GM23338 (cell line): ENCODE results near the gene MTR. TPM values are rescaled to one million over a fixed set of nuclear protein-coding genes. Genes with fewer than 3 reads are reported as not detected.
"Not testable (repeated sequence)": the region's sequence is repeated elsewhere in the genome, so short reads cannot be mapped to it uniquely, and the experiment has no call there.

Experiments
- ATAC-seq: fragments of 200-7000 bp; cut with Tn5 transposase; 3 replicates; pipeline ENCODE4 v1.9.1; 2020
- DNase-seq: peaks from one replicate; pipeline ENCODE4 v3.0.0-alpha.2; 2015; ENCODE audit warnings: low spot score
- H2AFZ ChIP-seq: fragments of 200-600 bp; sonication (generic); 2 replicates; pipeline ENCODE4 v1.8.0; 2016; ENCODE audit warnings: antibody characterized with exemption, mild to moderate bottlenecking, moderate library complexity
- H3F3A ChIP-seq: fragments of 200-600 bp; sonication (generic); replicated peaks from 2 replicates; pipeline ENCODE4 v1.8.0; 2017; ENCODE audit warnings: antibody characterized with exemption, mixed run types, low read depth
- H3K27ac ChIP-seq: fragments of 200-600 bp; sonication (generic); 2 replicates; pipeline ENCODE4 v1.6.1; 2016; ENCODE audit warnings: low read depth
- H3K27me3 ChIP-seq: fragments of 200-600 bp; sonication (generic); 2 replicates; pipeline ENCODE4 v1.8.0; 2016; ENCODE audit warnings: mild to moderate bottlenecking, mixed run types, moderate library complexity; ENCODE audit not compliant: insufficient read depth
- H3K36me3 ChIP-seq: fragments of 200-600 bp; sonication (generic); 2 replicates; pipeline ENCODE4 v1.8.0; 2016; ENCODE audit warnings: mild to moderate bottlenecking; ENCODE audit not compliant: insufficient read depth
- H3K4me1 ChIP-seq: fragments of 200-600 bp; sonication (generic); 2 replicates; pipeline ENCODE4 v1.8.0; 2016; ENCODE audit warnings: mild to moderate bottlenecking, moderate library complexity; ENCODE audit not compliant: insufficient read depth
- H3K4me2 ChIP-seq: fragments of 200-600 bp; sonication (generic); 2 replicates; pipeline ENCODE4 v1.7.1; 2017; ENCODE audit warnings: mixed run types
- H3K4me3 ChIP-seq: fragments of 200-600 bp; sonication (generic); 2 replicates; pipeline ENCODE4 v1.6.1; 2016; ENCODE audit warnings: mixed run types
- H3K79me2 ChIP-seq: fragments of 200-600 bp; sonication (generic); replicated peaks from 2 replicates; pipeline ENCODE4 v1.8.0; 2017; ENCODE audit warnings: mild to moderate bottlenecking; ENCODE audit not compliant: insufficient read depth
- H3K9me2 ChIP-seq: fragments of 200-600 bp; sonication (generic); 2 replicates; pipeline ENCODE4 v1.8.0; 2017; ENCODE audit not compliant: insufficient read depth
- H4K20me1 ChIP-seq: fragments of 200-600 bp; sonication (generic); replicated peaks from 2 replicates; pipeline ENCODE4 v1.8.0; 2017; ENCODE audit warnings: mild to moderate bottlenecking; ENCODE audit not compliant: insufficient read depth
- H3K27ac Mint-ChIP-seq: 2 replicates; pipeline ENCODE4 v1.8.0; 2020; ENCODE audit warnings: inconsistent platforms, mild to moderate bottlenecking, moderate library complexity, mixed read lengths
- H3K27me3 Mint-ChIP-seq: 3 replicates; pipeline ENCODE4 v1.8.0; 2022; ENCODE audit warnings: low read depth, mild to moderate bottlenecking, moderate library complexity, mixed read lengths, inconsistent platforms; ENCODE audit not compliant: insufficient read depth, poor library complexity
- H3K36me3 Mint-ChIP-seq: 3 replicates; pipeline ENCODE4 v1.8.0; 2021; ENCODE audit warnings: low read depth, mild to moderate bottlenecking, inconsistent platforms, moderate library complexity, mixed read lengths
- H3K4me1 Mint-ChIP-seq: 3 replicates; pipeline ENCODE4 v1.8.0; 2020; ENCODE audit warnings: mild to moderate bottlenecking, inconsistent platforms, mixed read lengths
- H3K4me3 Mint-ChIP-seq: 3 replicates; pipeline ENCODE4 v1.8.0; 2021; ENCODE audit warnings: moderate library complexity, mild to moderate bottlenecking, inconsistent platforms, mixed read lengths
- H3K9me3 Mint-ChIP-seq: 3 replicates; pipeline ENCODE4 v1.8.0; 2020; ENCODE audit warnings: moderate library complexity, mild to moderate bottlenecking, inconsistent platforms, mixed read lengths
- CREB1 ChIP-seq: fragments of 250-450 bp; sonication (Bioruptor Pico); IDR thresholded peaks from 2 replicates; pipeline ENCODE4 v1.5.0; 2020; ENCODE audit warnings: low read depth, mild to moderate bottlenecking, moderate library complexity
- EZH2phosphoT487 ChIP-seq: fragments of 200-600 bp; sonication (generic); IDR thresholded peaks from one replicate; pipeline ENCODE4 v1.8.1; 2018; ENCODE audit warnings: antibody characterized with exemption; ENCODE audit not compliant: unreplicated experiment
- JUNB ChIP-seq: IDR thresholded peaks from one replicate; pipeline ENCODE4 v1.6.1; 2016; ENCODE audit warnings: antibody characterized with exemption; ENCODE audit not compliant: unreplicated experiment
- NANOG ChIP-seq: IDR thresholded peaks from 2 replicates; pipeline ENCODE4 v1.6.1; 2016; ENCODE audit warnings: antibody characterized with exemption, borderline replicate concordance
- REST ChIP-seq: IDR thresholded peaks from one replicate; pipeline ENCODE4 v1.6.1; 2018; ENCODE audit warnings: antibody characterized with exemption; ENCODE audit not compliant: unreplicated experiment
- ZNF331 ChIP-seq: fragments of 250-450 bp; sonication (Bioruptor Pico); IDR thresholded peaks from 2 replicates; pipeline ENCODE4 v1.5.0; 2020; ENCODE audit warnings: low read depth, mild to moderate bottlenecking, moderate library complexity
- polyA plus RNA-seq: library from polyadenylated mRNA; unstranded; fragments of >200 nt; fragmentation: Nextera tagmentation; extraction: Ambion mirVana; gene quantifications from 2 replicates; pipeline ENCODE4 v1.2.1, GENCODE V29; 2016
- total RNA-seq: library from RNA; depleted of rRNA; stranded (reverse); fragments of >200 nt; shearing (Covaris generic); gene quantifications from 2 replicates; pipeline ENCODE4 v1.2.3, GENCODE V29; 2014
- TF ChIP-seq, protein P1 (sequence below), 2 experiments: fragments of 200-600 bp in 1 of 2; sonication (generic) in 1 of 2; conservative IDR thresholded peaks; 2 replicates each; pipeline versions ENCODE4 v1.5.1 to v1.6.1; 2016 to 2017; ENCODE audit warnings: antibody characterized with exemption in 2 of 2, low read depth in 2 of 2, mild to moderate bottlenecking in 2 of 2, moderate library complexity in 1 of 2

The MTR gene
- total and polyA plus RNA-seq, 2 experiments from 2014 or later, result 6.4 to 20.0 TPM

- TF ChIP-seq REST, result no peak
- TF ChIP-seq JUNB, result no peak
- TF ChIP-seq, protein P1, sequence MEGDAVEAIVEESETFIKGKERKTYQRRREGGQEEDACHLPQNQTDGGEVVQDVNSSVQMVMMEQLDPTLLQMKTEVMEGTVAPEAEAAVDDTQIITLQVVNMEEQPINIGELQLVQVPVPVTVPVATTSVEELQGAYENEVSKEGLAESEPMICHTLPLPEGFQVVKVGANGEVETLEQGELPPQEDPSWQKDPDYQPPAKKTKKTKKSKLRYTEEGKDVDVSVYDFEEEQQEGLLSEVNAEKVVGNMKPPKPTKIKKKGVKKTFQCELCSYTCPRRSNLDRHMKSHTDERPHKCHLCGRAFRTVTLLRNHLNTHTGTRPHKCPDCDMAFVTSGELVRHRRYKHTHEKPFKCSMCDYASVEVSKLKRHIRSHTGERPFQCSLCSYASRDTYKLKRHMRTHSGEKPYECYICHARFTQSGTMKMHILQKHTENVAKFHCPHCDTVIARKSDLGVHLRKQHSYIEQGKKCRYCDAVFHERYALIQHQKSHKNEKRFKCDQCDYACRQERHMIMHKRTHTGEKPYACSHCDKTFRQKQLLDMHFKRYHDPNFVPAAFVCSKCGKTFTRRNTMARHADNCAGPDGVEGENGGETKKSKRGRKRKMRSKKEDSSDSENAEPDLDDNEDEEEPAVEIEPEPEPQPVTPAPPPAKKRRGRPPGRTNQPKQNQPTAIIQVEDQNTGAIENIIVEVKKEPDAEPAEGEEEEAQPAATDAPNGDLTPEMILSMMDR (conservative IDR thresholded peaks at IDR 0.05; ENCODE audit: low read depth in 2 of 2), result no peak
These were observed 59.5 kb downstream of the MTR start (continued) for GRCh38 chr1:236854605-236854983.

DNA sequence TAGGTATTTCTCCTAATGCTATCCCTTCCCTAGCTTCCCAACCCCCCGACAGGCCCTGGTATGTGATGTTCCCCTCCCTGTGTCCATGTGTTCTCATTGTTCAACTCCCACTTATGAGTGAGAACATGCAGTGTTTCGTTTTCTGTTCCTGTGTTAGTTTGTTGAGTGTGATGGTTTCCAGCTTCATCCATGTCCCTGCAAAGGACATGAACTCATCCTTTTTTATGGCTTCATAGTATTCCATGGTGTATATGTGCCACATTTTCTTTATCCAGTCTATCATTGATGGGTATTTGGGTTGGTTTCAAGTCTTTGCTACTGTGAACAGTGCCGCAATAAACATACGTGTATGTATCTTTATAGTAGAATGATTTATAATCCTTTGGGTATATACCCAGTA lies 61.6 kb downstream of the MTR start:
- H2AFZ ChIP-seq, H3K4me1 Mint-ChIP-seq, H3K4me2 ChIP-seq, H4K20me1 ChIP-seq, H3K4me3 Mint-ChIP-seq, H3K9me3 Mint-ChIP-seq, H3F3A ChIP-seq, H3K4me3 ChIP-seq, H3K79me2 ChIP-seq, H3K27me3 ChIP-seq, H3K27ac ChIP-seq, H3K9me2 ChIP-seq, ATAC-seq, DNase-seq, H3K36me3 ChIP-seq, H3K27ac Mint-ChIP-seq, H3K27me3 Mint-ChIP-seq, H3K4me1 ChIP-seq: not testable (repeated sequence)
- peaks cover 28% of the 10 kb centered on the region for H3K36me3 Mint-ChIP-seq

DNA sequence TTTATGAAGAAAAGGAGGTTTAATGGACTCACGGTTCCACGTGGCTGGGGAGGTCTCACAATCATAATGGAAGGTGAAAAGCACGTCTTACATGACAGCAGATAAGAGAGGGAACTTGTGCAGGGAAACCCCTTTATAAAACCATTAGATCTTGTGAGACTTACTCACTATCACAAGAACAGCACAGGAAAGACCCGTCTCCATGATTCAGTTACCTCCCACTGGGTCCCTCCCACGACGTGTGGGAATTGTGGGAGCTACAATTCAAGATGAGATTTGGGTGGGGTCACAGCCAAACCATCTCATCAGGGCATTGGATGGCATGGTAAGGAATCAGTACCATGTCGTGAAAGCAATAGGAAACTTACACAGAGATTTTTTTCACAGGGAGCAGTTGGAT lies 63.1 kb downstream of the MTR start:
- Histone ChIP-seq H3K27me3 (no peaks in the 10 kb centered on the region), H3K4me2 (no peak overlapping the region), H3K4me3 (no peak overlapping the region), H4K20me1 (no peaks in the 10 kb centered on the region; the same call in 1 of the 2 replicates), H3K9me2 (no peaks in the 10 kb centered on the region), H3K27ac (no peak overlapping the region), H3F3A (no peaks in the 10 kb centered on the region), H3K79me2 (no peaks in the 10 kb centered on the region), H2AFZ (no peak overlapping the region), H3K4me1 (no peaks in the 10 kb centered on the region), H3K36me3 (peaks cover 8% of the 10 kb centered on the region)
- Mint-ChIP-seq H3K9me3 (no peaks in the 10 kb centered on the region; the same call in 2 of the 3 replicates), H3K27me3 (no peaks in the 10 kb centered on the region), H3K27ac (no peak overlapping the region), H3K4me3 (no peak overlapping the region), H3K4me1 (no peaks in the 10 kb centered on the region), H3K36me3 (peaks cover 41% of the 10 kb centered on the region)
- no peak for ATAC-seq
- no peak for DNase-seq
- TF ChIP-seq NANOG, result no peak
- no peak for TF ChIP-seq CREB1 (CRISPR knock-in tag)
- no peak for TF ChIP-seq REST
- no peak for TF ChIP-seq EZH2phosphoT487
- TF ChIP-seq, protein P1 (conservative IDR thresholded peaks at IDR 0.05; ENCODE audit: low read depth in 2 of 2), result no peak
- TF ChIP-seq ZNF331, result no peak
